Measurements from ENCODE around the gene SH3D19.
"Not testable (repeated sequence)": the region's sequence is repeated elsewhere in the genome, so short reads cannot be mapped to it uniquely, and the experiment has no call there.

The SH3D19 gene

DNA sequence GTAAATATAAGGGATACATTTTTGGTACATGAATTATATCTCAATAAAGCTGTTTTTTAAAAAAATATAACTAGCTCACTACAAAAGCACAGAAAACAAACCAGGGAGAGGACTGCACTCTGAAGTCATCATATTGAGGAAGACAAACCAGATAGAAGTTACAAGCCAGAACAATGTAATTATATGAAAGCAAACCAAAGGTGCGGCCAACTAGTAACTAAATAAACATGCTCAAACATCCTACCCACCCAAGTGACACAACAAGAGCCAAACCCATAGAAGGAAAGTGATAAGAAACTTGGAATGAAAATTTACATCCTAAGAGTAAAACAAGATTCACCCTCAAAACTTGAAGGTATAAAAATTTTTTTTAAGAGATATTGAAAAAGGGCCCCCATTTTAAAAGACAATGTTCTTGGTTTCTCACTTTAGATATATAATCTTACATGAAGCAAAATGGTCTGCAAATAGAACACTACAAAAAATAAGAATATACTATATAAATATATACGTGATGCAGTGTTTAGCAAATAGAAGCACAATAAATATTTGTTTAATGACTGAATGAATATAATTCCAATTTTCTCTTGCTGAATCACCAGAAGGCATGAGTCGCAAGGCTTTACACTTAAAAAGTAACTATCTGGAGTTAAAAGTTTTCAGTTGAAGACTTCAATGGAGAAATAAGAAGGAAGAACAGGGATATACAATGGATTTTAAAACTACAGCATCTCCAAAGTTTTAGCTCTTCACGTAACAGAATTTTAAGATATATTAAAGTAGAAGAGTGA, 4.0 kb upstream of the SH3D19 start:
- H3K27me3 Mint-ChIP-seq = peaks cover 38 to 58% of the 10 kb centered on the region in 2 donors
- no peak for ATAC-seq (replicated peaks)
- no peak for DNase-seq
- H3K4me3 Mint-ChIP-seq = no peak overlapping the region
- peaks cover 6 to 13% of the 10 kb centered on the region in 2 donors for H3K4me1 Mint-ChIP-seq
- no peak overlapping the region for H3K27ac Mint-ChIP-seq
- peaks cover 9 to 12% of the 10 kb centered on the region in 2 donors for H3K9me3 Mint-ChIP-seq
- H3K36me3 Mint-ChIP-seq = peaks cover 0 to 1% of the 10 kb centered on the region in 2 donors

DNA sequence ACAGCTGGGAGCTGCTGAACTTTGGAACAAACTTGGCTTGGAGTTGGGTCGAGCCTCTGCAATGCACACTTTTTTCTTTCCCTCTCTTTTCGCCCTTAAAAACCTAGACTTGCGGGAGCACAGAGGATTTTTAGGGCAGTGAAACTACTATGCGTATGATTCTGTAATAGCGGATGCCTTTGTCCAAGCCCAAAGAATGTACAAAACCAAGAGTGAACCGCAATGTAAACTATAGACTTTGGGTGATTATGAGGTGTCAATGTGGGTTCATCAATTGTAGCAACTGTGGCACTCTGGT, 493 bp upstream of the SH3D19 start:
- Mint-ChIP-seq H3K4me3 (peak overlapping the region; percentile 84 to 88), H3K27ac (no peak overlapping the region), H3K4me1 (peaks cover 10 to 17% of the 10 kb centered on the region in 2 donors), H3K27me3 (peaks cover 60 to 77% of the 10 kb centered on the region in 2 donors), H3K36me3 (peaks cover 0 to 1% of the 10 kb centered on the region in 2 donors), H3K9me3 (peaks cover 3 to 8% of the 10 kb centered on the region in 2 donors)
- DNase-seq = no peak
- ATAC-seq (replicated peaks) = no peak

GRCh38 chr4:151324752-151325110, 674 bp downstream of the SH3D19 start:
- no peaks in the 10 kb centered on the region for H3K36me3 Mint-ChIP-seq
- DNase-seq = peak; percentile 39
- H3K4me1 Mint-ChIP-seq = peaks cover 10 to 17% of the 10 kb centered on the region in 2 donors
- no peak overlapping the region for H3K27ac Mint-ChIP-seq
- peaks cover 0 to 5% of the 10 kb centered on the region in 2 donors for H3K9me3 Mint-ChIP-seq
- ATAC-seq (replicated peaks) = peak; percentile 69 to 87
- H3K27me3 Mint-ChIP-seq = peaks cover 58 to 81% of the 10 kb centered on the region in 2 donors
- H3K4me3 Mint-ChIP-seq = peak overlapping the region; percentile 62 to 70

GRCh38 chr4:151324124-151324751, 1.2 kb downstream of the SH3D19 start:
- H3K4me1 Mint-ChIP-seq = peaks cover 10 to 17% of the 10 kb centered on the region in 2 donors
- H3K9me3 Mint-ChIP-seq = peaks cover 0 to 5% of the 10 kb centered on the region in 2 donors
- peak overlapping the region in 1 of 2 donors; percentile 70 for H3K4me3 Mint-ChIP-seq
- H3K27ac Mint-ChIP-seq = no peak overlapping the region
- H3K36me3 Mint-ChIP-seq = no peaks in the 10 kb centered on the region
- ATAC-seq (replicated peaks) = no peak
- no peak for DNase-seq
- H3K27me3 Mint-ChIP-seq = peaks cover 56 to 79% of the 10 kb centered on the region in 2 donors

GRCh38 chr4:151323667-151324066, 1.7 kb downstream of the SH3D19 start:
- H3K9me3 Mint-ChIP-seq = peaks cover 0 to 3% of the 10 kb centered on the region in 2 donors
- ATAC-seq (replicated peaks) (no peak), DNase-seq (no peak)
- H3K27ac Mint-ChIP-seq = no peak overlapping the region
- H3K27me3 Mint-ChIP-seq = peaks cover 52 to 74% of the 10 kb centered on the region in 2 donors
- H3K4me3 Mint-ChIP-seq = no peak overlapping the region
- peaks cover 10 to 17% of the 10 kb centered on the region in 2 donors for H3K4me1 Mint-ChIP-seq
- no peaks in the 10 kb centered on the region for H3K36me3 Mint-ChIP-seq

DNA sequence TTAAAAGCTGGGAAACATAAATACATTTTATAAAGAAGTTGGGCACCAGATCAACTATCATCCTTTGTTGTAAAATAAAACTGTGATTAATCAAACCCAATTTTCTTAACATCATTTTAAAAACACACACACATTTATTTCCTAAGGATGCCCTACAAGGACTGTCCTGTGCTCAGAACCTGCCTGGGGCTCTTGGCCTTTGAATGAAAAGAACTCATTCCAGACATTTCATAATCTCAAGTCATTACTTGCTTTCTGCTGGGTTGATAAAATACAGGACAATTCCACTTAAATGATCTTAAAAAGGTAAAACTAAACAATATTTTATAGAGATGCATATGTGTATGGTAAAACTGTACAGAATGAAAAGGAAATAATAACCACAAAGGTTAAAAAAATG, 2.8 kb downstream of the SH3D19 start:
- H3K36me3 Mint-ChIP-seq = no peaks in the 10 kb centered on the region
- peaks cover 46 to 65% of the 10 kb centered on the region in 2 donors for H3K27me3 Mint-ChIP-seq
- ATAC-seq (replicated peaks) = no peak
- peaks cover 10 to 17% of the 10 kb centered on the region in 2 donors for H3K4me1 Mint-ChIP-seq
- no peak for DNase-seq
- no peak overlapping the region for H3K4me3 Mint-ChIP-seq
- no peak overlapping the region for H3K27ac Mint-ChIP-seq
- H3K9me3 Mint-ChIP-seq = peaks cover 0 to 3% of the 10 kb centered on the region in 2 donors

GRCh38 chr4:151322161-151322560, 3.2 kb downstream of the SH3D19 start:
- H3K4me1 Mint-ChIP-seq = peaks cover 10 to 17% of the 10 kb centered on the region in 2 donors
- H3K9me3 Mint-ChIP-seq; H3K27ac Mint-ChIP-seq; DNase-seq; H3K4me3 Mint-ChIP-seq; H3K36me3 Mint-ChIP-seq; ATAC-seq (replicated peaks): not testable (repeated sequence)
- peaks cover 46 to 65% of the 10 kb centered on the region in 2 donors for H3K27me3 Mint-ChIP-seq

DNA sequence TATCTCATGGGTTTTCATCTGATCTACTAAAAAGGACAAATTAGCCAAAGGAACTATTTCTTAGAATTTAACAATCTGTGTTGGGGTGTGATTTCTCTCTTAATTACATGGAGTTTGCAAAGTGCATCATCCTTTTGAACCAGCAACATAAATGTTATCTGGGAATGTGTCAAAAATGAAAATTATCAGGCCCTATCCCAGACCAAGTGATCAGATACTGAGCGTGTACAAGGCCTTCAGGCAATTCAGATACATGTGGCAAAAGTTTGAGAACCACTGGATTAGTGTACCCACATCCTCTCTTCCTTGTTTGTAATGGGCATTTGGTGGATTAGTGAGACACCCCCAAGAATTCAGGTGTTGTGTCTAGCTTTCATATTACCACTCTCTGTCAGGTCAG, 3.8 kb downstream of the SH3D19 start:
- no peak overlapping the region for H3K27ac Mint-ChIP-seq
- H3K4me1 Mint-ChIP-seq = peaks cover 10 to 17% of the 10 kb centered on the region in 2 donors
- H3K27me3 Mint-ChIP-seq = peaks cover 43 to 60% of the 10 kb centered on the region in 2 donors
- H3K4me3 Mint-ChIP-seq = no peak overlapping the region
- ATAC-seq (replicated peaks) = no peak
- DNase-seq = no peak
- peaks cover 0 to 3% of the 10 kb centered on the region in 2 donors for H3K9me3 Mint-ChIP-seq
- H3K36me3 Mint-ChIP-seq = no peaks in the 10 kb centered on the region

- ATAC-seq (replicated peaks) (no peak), DNase-seq (no peak)
- H3K9me3 Mint-ChIP-seq = no peaks in the 10 kb centered on the region
- no peak overlapping the region for H3K4me3 Mint-ChIP-seq
- H3K4me1 Mint-ChIP-seq = peaks cover 4 to 5% of the 10 kb centered on the region in 2 donors
- peaks cover 32 to 41% of the 10 kb centered on the region in 2 donors for H3K27me3 Mint-ChIP-seq
- no peaks in the 10 kb centered on the region for H3K36me3 Mint-ChIP-seq
- H3K27ac Mint-ChIP-seq = no peak overlapping the region
These were observed 5.9 kb downstream of the SH3D19 start for GRCh38 chr4:151319490-151319889.

DNA sequence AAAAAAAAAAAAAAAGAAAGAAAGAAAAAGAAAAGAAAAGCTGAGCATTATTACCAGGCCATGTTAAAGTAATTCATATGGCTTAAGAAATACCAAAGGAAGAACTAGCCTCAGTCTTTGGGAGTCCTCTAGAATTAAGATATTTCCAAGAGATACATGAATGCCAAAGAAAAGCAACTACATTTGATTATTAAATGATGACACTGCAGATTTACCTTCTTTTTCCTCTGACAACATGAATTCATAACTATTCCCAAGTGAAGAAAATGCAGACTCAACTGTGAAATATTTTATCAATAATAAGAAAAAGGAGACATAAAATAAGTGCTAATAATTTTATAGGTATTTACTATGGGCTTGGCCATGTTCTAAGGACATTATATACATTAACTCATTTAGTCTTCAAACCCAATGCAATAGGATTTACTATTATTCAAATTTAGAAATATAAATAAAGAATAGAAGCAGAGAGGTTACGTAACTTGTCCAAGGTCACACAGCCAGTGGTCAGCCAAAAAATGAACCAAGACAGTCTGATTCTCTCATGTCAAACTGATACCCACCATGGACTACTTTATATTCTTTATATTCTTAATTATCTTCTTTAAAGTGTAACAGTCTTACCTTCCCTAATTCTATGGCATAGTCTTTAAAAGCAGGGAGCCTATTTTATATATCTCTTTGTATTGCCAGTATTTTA, 6.9 kb downstream of the SH3D19 start:
- Mint-ChIP-seq H3K27ac (no peak overlapping the region), H3K36me3 (no peaks in the 10 kb centered on the region)

DNA sequence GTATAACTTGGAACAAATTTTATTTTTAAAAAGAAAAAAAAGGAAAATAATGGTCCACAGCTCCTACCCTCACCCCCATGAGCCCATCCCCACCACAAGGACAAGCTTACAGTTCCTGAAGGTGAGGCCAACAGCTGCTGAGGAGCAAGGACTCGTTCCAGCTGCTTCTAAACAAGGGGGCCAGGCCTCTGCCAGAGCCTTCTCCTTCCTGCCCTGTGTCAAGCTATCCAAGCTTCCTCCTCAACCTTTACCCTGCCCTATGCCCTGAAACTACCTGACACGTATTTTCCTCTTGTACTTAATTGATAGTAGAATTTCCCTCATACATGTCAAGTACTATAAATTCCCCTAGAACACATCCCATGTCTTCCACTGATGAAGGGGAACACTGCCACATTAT, 8.8 kb downstream of the SH3D19 start:
- H3K9me3 Mint-ChIP-seq = no peaks in the 10 kb centered on the region
- no peak overlapping the region for H3K4me3 Mint-ChIP-seq
- H3K27ac Mint-ChIP-seq = no peak overlapping the region

More for the DNA sequence above, 6.9 kb downstream of the SH3D19 start:
- H3K4me3 Mint-ChIP-seq = no peak overlapping the region
- DNase-seq = no peak
- no peaks in the 10 kb centered on the region for H3K9me3 Mint-ChIP-seq
- no peaks in the 10 kb centered on the region for H3K4me1 Mint-ChIP-seq
- peaks cover 22 to 31% of the 10 kb centered on the region in 2 donors for H3K27me3 Mint-ChIP-seq
- ATAC-seq (replicated peaks) = no peak

DNA sequence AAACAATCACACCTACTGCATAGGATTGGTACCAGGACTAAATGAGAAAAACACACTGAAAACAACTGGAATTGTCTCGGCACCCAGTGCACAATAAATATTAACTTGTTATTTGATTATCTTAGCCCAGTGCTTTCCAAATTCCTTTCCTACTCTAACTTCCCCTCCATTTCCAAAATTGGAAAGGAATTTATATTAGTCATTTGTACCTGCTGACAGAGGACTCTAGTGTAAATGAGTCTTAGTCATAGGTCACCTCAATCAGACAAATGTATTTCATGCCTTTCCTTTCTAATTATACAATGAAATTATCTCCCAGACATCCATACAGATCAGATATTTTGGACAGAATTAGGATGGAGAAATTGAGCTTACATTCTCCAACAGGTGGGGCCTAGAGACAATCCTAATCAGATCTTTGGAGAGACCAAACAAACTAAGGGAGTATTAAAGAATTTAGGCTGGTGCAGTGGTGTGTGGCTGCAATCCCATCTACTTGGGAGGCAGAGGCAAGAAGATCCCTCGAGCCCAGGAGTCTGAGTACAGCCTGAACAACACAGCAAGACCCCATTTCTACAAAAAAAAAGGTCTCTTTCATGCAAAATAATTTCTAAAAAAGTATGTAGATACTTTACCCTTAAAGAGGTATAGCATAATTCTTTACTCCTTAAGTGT, 10.1 kb downstream of the SH3D19 start:
- H3K27me3 Mint-ChIP-seq = peaks cover 3% of the 10 kb centered on the region in 2 donors

More for the DNA sequence above, 8.8 kb downstream of the SH3D19 start:
- Mint-ChIP-seq H3K4me1 (no peaks in the 10 kb centered on the region), H3K27me3 (peaks cover 11 to 16% of the 10 kb centered on the region in 2 donors), H3K36me3 (no peaks in the 10 kb centered on the region)
- DNase-seq (no peak), ATAC-seq (replicated peaks) (no peak)

GRCh38 chr4:151314479-151314878, 10.9 kb downstream of the SH3D19 start:
- ATAC-seq (replicated peaks) (no peak), DNase-seq (no peak)
- H3K36me3 Mint-ChIP-seq = no peaks in the 10 kb centered on the region
- no peak overlapping the region for H3K4me3 Mint-ChIP-seq
- H3K27me3 Mint-ChIP-seq = peaks cover 0 to 3% of the 10 kb centered on the region in 2 donors
- no peaks in the 10 kb centered on the region for H3K4me1 Mint-ChIP-seq
- no peaks in the 10 kb centered on the region for H3K9me3 Mint-ChIP-seq
- H3K27ac Mint-ChIP-seq = no peak overlapping the region

More for the DNA sequence above, 10.1 kb downstream of the SH3D19 start:
- Mint-ChIP-seq H3K9me3 (no peaks in the 10 kb centered on the region), H3K4me1 (no peaks in the 10 kb centered on the region), H3K27ac (no peak overlapping the region), H3K4me3 (no peak overlapping the region), H3K36me3 (no peaks in the 10 kb centered on the region)
- DNase-seq (no peak), ATAC-seq (replicated peaks) (no peak)

DNA sequence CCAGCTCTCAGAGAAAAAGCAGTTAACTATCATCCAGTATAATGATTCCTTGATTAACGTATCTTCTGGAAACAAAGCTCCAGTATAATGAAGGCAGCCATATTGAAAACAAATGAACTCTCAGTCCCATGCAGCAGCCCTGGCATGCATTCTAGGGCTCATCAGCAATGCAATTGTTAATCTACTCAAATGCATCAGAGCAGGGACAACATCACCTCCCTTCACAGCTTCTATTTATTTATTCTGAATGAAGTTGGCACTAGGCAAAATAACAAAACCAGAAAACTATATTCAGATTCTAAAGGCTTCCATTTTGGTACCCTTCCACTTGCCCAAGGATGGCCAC, 11.4 kb downstream of the SH3D19 start:
- H3K4me3 Mint-ChIP-seq = no peak overlapping the region
- no peak overlapping the region for H3K27ac Mint-ChIP-seq
- ATAC-seq (replicated peaks) = no peak
- H3K27me3 Mint-ChIP-seq = peaks cover 0 to 3% of the 10 kb centered on the region in 2 donors
- H3K36me3 Mint-ChIP-seq = no peaks in the 10 kb centered on the region
- H3K4me1 Mint-ChIP-seq = no peaks in the 10 kb centered on the region
- DNase-seq = no peak
- no peaks in the 10 kb centered on the region for H3K9me3 Mint-ChIP-seq

Data from stimulated activated naive B cell treated with anti-CD40 and anti-IgM and Interleukin-4, amounts not matched to agents 10 μg/mL and 1 μg/mL and 100 μg/mL, for 72 hours (primary cell).